ENCODE measurements around the gene SPOCD1. TPM values are rescaled to one million over a fixed set of nuclear protein-coding genes. Genes with fewer than 3 reads are reported as not detected.

Gene SPOCD1
- total RNA-seq, 2 donors from 2014 or later, result 6.6 to 10.6 TPM

- TF ChIP-seq CTCF (IDR thresholded peaks at IDR 0.05), result no peak
- DNase-seq (ENCODE audit: low spot score) (no peak), ATAC-seq (ENCODE audit: insufficient number of reproducible peaks, low FRiP score, low read depth) (no peak)
- Histone ChIP-seq H3K4me3 (no peak overlapping the region), H3K9me3 (no peaks in the 10 kb centered on the region), H3K4me1 (ENCODE audit: control insufficient read depth in 1 of 2, low read depth in 2 of 2) (peaks cover 0 to 8% of the 10 kb centered on the region in 2 donors), H3K27me3 (replicated peaks; ENCODE audit: insufficient read depth) (no peaks in the 10 kb centered on the region), H3K36me3 (no peaks in the 10 kb centered on the region), H3K27ac (no peak overlapping the region)
Observed at GRCh38 chr1:31786366-31787060, 29.3 kb downstream of the SPOCD1 start.

GRCh38 chr1:31785947-31786290, 29.9 kb downstream of the SPOCD1 start:
- Histone ChIP-seq H3K27me3 (replicated peaks; ENCODE audit: insufficient read depth) (no peaks in the 10 kb centered on the region), H3K9me3 (no peaks in the 10 kb centered on the region), H3K27ac (no peak overlapping the region), H3K4me3 (no peak overlapping the region), H3K36me3 (no peaks in the 10 kb centered on the region), H3K4me1 (ENCODE audit: control insufficient read depth in 1 of 2, low read depth in 2 of 2) (peaks cover 0 to 8% of the 10 kb centered on the region in 2 donors)
- DNase-seq (ENCODE audit: low spot score), result no peak
- TF ChIP-seq CTCF (IDR thresholded peaks at IDR 0.05), result no peak
- no peak for ATAC-seq (ENCODE audit: insufficient number of reproducible peaks, low FRiP score, low read depth)

GRCh38 chr1:31785020-31785946, 30.5 kb downstream of the SPOCD1 start:
- Histone ChIP-seq H3K27me3 (replicated peaks; ENCODE audit: insufficient read depth) (no peaks in the 10 kb centered on the region), H3K27ac (no peak overlapping the region), H3K9me3 (no peaks in the 10 kb centered on the region), H3K36me3 (no peaks in the 10 kb centered on the region), H3K4me1 (ENCODE audit: control insufficient read depth in 1 of 2, low read depth in 2 of 2) (peaks cover 0 to 8% of the 10 kb centered on the region in 2 donors), H3K4me3 (no peak overlapping the region)
- TF ChIP-seq CTCF (IDR thresholded peaks at IDR 0.05), result no peak
- DNase-seq (ENCODE audit: low spot score), result no peak
- ATAC-seq (ENCODE audit: insufficient number of reproducible peaks, low FRiP score, low read depth), result no peak

- ATAC-seq (ENCODE audit: insufficient number of reproducible peaks, low FRiP score, low read depth) (no peak), DNase-seq (ENCODE audit: low spot score) (no peak)
- no peak for TF ChIP-seq CTCF (IDR thresholded peaks at IDR 0.05)
- H3K4me1 ChIP-seq (ENCODE audit: control insufficient read depth in 1 of 2, low read depth in 2 of 2), result peaks cover 0 to 8% of the 10 kb centered on the region in 2 donors
- H3K36me3 ChIP-seq, result no peaks in the 10 kb centered on the region
- no peak overlapping the region for H3K4me3 ChIP-seq
- H3K9me3 ChIP-seq, result no peaks in the 10 kb centered on the region
- H3K27me3 ChIP-seq (replicated peaks; ENCODE audit: insufficient read depth), result no peaks in the 10 kb centered on the region
- no peak overlapping the region for H3K27ac ChIP-seq
Observed at GRCh38 chr1:31784356-31785019, 31.3 kb downstream of the SPOCD1 start.

GRCh38 chr1:31783846-31784245, 32.0 kb downstream of the SPOCD1 start:
- Histone ChIP-seq H3K36me3 (no peaks in the 10 kb centered on the region), H3K4me1 (ENCODE audit: control insufficient read depth in 1 of 2, low read depth in 2 of 2) (peaks cover 0 to 8% of the 10 kb centered on the region in 2 donors), H3K9me3 (no peaks in the 10 kb centered on the region), H3K27me3 (replicated peaks; ENCODE audit: insufficient read depth) (no peaks in the 10 kb centered on the region), H3K4me3 (no peak overlapping the region), H3K27ac (no peak overlapping the region)
- DNase-seq (ENCODE audit: low spot score) (no peak), ATAC-seq (ENCODE audit: insufficient number of reproducible peaks, low FRiP score, low read depth) (no peak)
- TF ChIP-seq CTCF (IDR thresholded peaks at IDR 0.05), result no peak

Data from thoracic aorta (tissue), 2 donors.